ENCODE measurements around the gene ZNF275.

ZNF275 gene

DNA sequence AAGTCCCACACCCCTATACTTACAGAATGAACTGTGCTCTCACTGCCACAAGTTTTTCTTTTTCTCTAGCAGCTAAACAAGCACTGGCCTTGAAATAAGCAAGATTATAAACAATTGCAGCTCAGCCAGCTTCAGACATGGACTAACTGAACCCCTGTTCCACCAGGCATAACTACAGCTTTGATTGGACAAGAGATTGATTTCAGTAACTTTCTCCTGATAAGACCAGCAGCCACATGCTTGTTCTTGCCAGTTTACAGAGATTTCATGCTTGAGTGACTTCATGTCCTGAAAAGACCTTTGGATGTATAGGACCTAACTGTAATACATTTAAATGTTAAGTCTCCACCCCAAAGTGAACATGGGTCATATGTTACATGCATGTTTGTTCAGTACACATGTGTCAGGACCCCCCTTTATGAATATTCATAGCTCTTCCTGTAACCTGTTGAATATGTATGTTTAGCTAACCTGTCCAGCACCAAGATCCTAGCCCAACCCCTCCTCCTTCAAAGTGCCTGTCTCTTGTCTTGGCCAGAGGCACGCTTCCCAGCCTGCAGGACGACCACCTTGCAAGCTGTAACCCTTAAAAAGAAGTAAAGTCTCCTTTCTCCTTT is 27.9 kb downstream of the ZNF275 start:
- no peak overlapping the region for H3K4me2 ChIP-seq (ENCODE audit: low read length, poor library complexity, severe bottlenecking)

GRCh38 chrX:153365670-153366069 is 31.7 kb downstream of the ZNF275 start:
- Histone ChIP-seq H2AK5ac (ENCODE audit: low read length, severe bottlenecking) (no peak overlapping the region), H3K4me3 (ENCODE audit: insufficient read depth in 1 of 2, low read depth in 1 of 2, low read length in 2 of 2) (no peak overlapping the region)
- WGBS = no CpG with 5 or more reads among the region's 4 CpGs

More for the DNA sequence above, 27.9 kb downstream of the ZNF275 start:
- Histone ChIP-seq H3K9me3 (ENCODE audit: control insufficient read depth, low read length) (peaks cover 9% of the 10 kb centered on the region), H3K4ac (ENCODE audit: low read depth in 1 of 2, low read length in 2 of 2) (no peak overlapping the region), H3K4me1 (ENCODE audit: control insufficient read depth, insufficient read depth, low read depth, low read length) (no peaks in the 10 kb centered on the region), H2BK5ac (ENCODE audit: low read depth, low read length, poor library complexity, severe bottlenecking) (no peak overlapping the region), H2AK5ac (ENCODE audit: low read length, severe bottlenecking) (no peak overlapping the region), H2AFZ (ENCODE audit: low read depth, low read length) (no peak overlapping the region), H3K27me3 (ENCODE audit: control insufficient read depth in 1 of 2, insufficient read depth in 1 of 2, low read length in 2 of 2) (peaks cover 0 to 23% of the 10 kb centered on the region in 2 experiments), H2BK120ac (ENCODE audit: low read depth, low read length) (no peak overlapping the region), H2BK15ac (ENCODE audit: low read depth, poor library complexity, severe bottlenecking) (no peak overlapping the region), H2BK12ac (ENCODE audit: low read length in 2 of 2) (no peak overlapping the region), H3K18ac (ENCODE audit: low read depth in 1 of 2, low read length in 2 of 2) (no peak overlapping the region), H3K27ac (ENCODE audit: low read length, poor library complexity, severe bottlenecking) (no peak overlapping the region), H3K23ac (ENCODE audit: low read length in 2 of 2) (no peak overlapping the region), H3K9ac (ENCODE audit: low read length) (no peak overlapping the region), H4K8ac (ENCODE audit: low read length) (no peak overlapping the region), H3K14ac (ENCODE audit: low read length in 2 of 2) (no peak overlapping the region), H3K4me3 (ENCODE audit: insufficient read depth in 1 of 2, low read depth in 1 of 2, low read length in 2 of 2) (no peak overlapping the region), H3K36me3 (ENCODE audit: control insufficient read depth in 1 of 2, insufficient read depth in 2 of 2, low read depth in 1 of 2, low read length in 2 of 2) (no peaks in the 10 kb centered on the region), H4K91ac (ENCODE audit: low read length) (no peak overlapping the region), H3K79me1 (replicated peaks; ENCODE audit: low read length, poor library complexity, severe bottlenecking) (no peaks in the 10 kb centered on the region)
- DNase-seq = no peak
- no CpG with 5 or more reads among the region's 2 CpGs for WGBS

GRCh38 chrX:153366119-153366518 is 32.2 kb downstream of the ZNF275 start:
- H3K27ac ChIP-seq (ENCODE audit: low read length, poor library complexity, severe bottlenecking) = no peak overlapping the region
- H2BK12ac ChIP-seq (ENCODE audit: low read length in 2 of 2) = no peak overlapping the region
- H3K14ac ChIP-seq (ENCODE audit: low read length in 2 of 2) = no peak overlapping the region
- no peak overlapping the region for H2BK120ac ChIP-seq (ENCODE audit: low read depth, low read length)
- H3K36me3 ChIP-seq (ENCODE audit: control insufficient read depth in 1 of 2, insufficient read depth in 2 of 2, low read depth in 1 of 2, low read length in 2 of 2) = no peaks in the 10 kb centered on the region
- no peak overlapping the region for H3K23ac ChIP-seq (ENCODE audit: low read length in 2 of 2)
- no peak overlapping the region for H2AK5ac ChIP-seq (ENCODE audit: low read length, severe bottlenecking)
- H4K91ac ChIP-seq (ENCODE audit: low read length) = no peak overlapping the region
- no peak overlapping the region for H4K8ac ChIP-seq (ENCODE audit: low read length)
- H3K18ac ChIP-seq (ENCODE audit: low read depth in 1 of 2, low read length in 2 of 2) = no peak overlapping the region
- H3K4me3 ChIP-seq (ENCODE audit: insufficient read depth in 1 of 2, low read depth in 1 of 2, low read length in 2 of 2) = no peak overlapping the region
- no peak overlapping the region for H3K9ac ChIP-seq (ENCODE audit: low read length)
- DNase-seq = no peak
- WGBS = 78% methylated on average over 3 of the region's 3 CpGs
- no peaks in the 10 kb centered on the region for H3K79me1 ChIP-seq (replicated peaks; ENCODE audit: low read length, poor library complexity, severe bottlenecking)
- no peak overlapping the region for H3K4ac ChIP-seq (ENCODE audit: low read depth in 1 of 2, low read length in 2 of 2)
- no peak overlapping the region for H2BK15ac ChIP-seq (ENCODE audit: low read depth, poor library complexity, severe bottlenecking)
- H2AFZ ChIP-seq (ENCODE audit: low read depth, low read length) = no peak overlapping the region
- peaks cover 0 to 17% of the 10 kb centered on the region in 2 experiments for H3K27me3 ChIP-seq (ENCODE audit: control insufficient read depth in 1 of 2, insufficient read depth in 1 of 2, low read length in 2 of 2)
- H2BK5ac ChIP-seq (ENCODE audit: low read depth, low read length, poor library complexity, severe bottlenecking) = no peak overlapping the region
- no peak overlapping the region for H3K4me2 ChIP-seq (ENCODE audit: low read length, poor library complexity, severe bottlenecking)
- H3K9me3 ChIP-seq (ENCODE audit: control insufficient read depth, low read length) = no peaks in the 10 kb centered on the region
- no peaks in the 10 kb centered on the region for H3K4me1 ChIP-seq (ENCODE audit: control insufficient read depth, insufficient read depth, low read depth, low read length)

More at GRCh38 chrX:153365670-153366069, 31.7 kb downstream of the ZNF275 start:
- Histone ChIP-seq H3K79me1 (replicated peaks; ENCODE audit: low read length, poor library complexity, severe bottlenecking) (no peaks in the 10 kb centered on the region), H3K27me3 (ENCODE audit: control insufficient read depth in 1 of 2, insufficient read depth in 1 of 2, low read length in 2 of 2) (peaks cover 0 to 19% of the 10 kb centered on the region in 2 experiments), H3K4me1 (ENCODE audit: control insufficient read depth, insufficient read depth, low read depth, low read length) (no peaks in the 10 kb centered on the region), H3K9ac (ENCODE audit: low read length) (no peak overlapping the region), H3K4ac (ENCODE audit: low read depth in 1 of 2, low read length in 2 of 2) (no peak overlapping the region), H3K9me3 (ENCODE audit: control insufficient read depth, low read length) (no peaks in the 10 kb centered on the region), H2BK120ac (ENCODE audit: low read depth, low read length) (no peak overlapping the region), H2BK15ac (ENCODE audit: low read depth, poor library complexity, severe bottlenecking) (no peak overlapping the region), H3K18ac (ENCODE audit: low read depth in 1 of 2, low read length in 2 of 2) (no peak overlapping the region), H2BK5ac (ENCODE audit: low read depth, low read length, poor library complexity, severe bottlenecking) (no peak overlapping the region), H2AFZ (ENCODE audit: low read depth, low read length) (no peak overlapping the region), H3K4me2 (ENCODE audit: low read length, poor library complexity, severe bottlenecking) (no peak overlapping the region), H3K27ac (ENCODE audit: low read length, poor library complexity, severe bottlenecking) (no peak overlapping the region), H3K36me3 (ENCODE audit: control insufficient read depth in 1 of 2, insufficient read depth in 2 of 2, low read depth in 1 of 2, low read length in 2 of 2) (no peaks in the 10 kb centered on the region), H3K23ac (ENCODE audit: low read length in 2 of 2) (no peak overlapping the region), H4K91ac (ENCODE audit: low read length) (no peak overlapping the region), H2BK12ac (ENCODE audit: low read length in 2 of 2) (no peak overlapping the region), H3K14ac (ENCODE audit: low read length in 2 of 2) (no peak overlapping the region), H4K8ac (ENCODE audit: low read length) (no peak overlapping the region)
- DNase-seq = no peak

GRCh38 chrX:153366878-153367538 is 33.1 kb downstream of the ZNF275 start:
- Histone ChIP-seq H3K79me1 (replicated peaks; ENCODE audit: low read length, poor library complexity, severe bottlenecking) (no peaks in the 10 kb centered on the region), H3K9ac (ENCODE audit: low read length) (no peak overlapping the region), H4K91ac (ENCODE audit: low read length) (no peak overlapping the region), H3K18ac (ENCODE audit: low read depth in 1 of 2, low read length in 2 of 2) (no peak overlapping the region), H4K8ac (ENCODE audit: low read length) (no peak overlapping the region), H3K27me3 (ENCODE audit: control insufficient read depth in 1 of 2, insufficient read depth in 1 of 2, low read length in 2 of 2) (peaks cover 0 to 23% of the 10 kb centered on the region in 2 experiments), H3K4me1 (ENCODE audit: control insufficient read depth, insufficient read depth, low read depth, low read length) (no peaks in the 10 kb centered on the region), H3K4ac (ENCODE audit: low read depth in 1 of 2, low read length in 2 of 2) (no peak overlapping the region), H2BK12ac (ENCODE audit: low read length in 2 of 2) (no peak overlapping the region), H3K4me2 (ENCODE audit: low read length, poor library complexity, severe bottlenecking) (no peak overlapping the region), H3K23ac (ENCODE audit: low read length in 2 of 2) (no peak overlapping the region), H3K4me3 (ENCODE audit: insufficient read depth in 1 of 2, low read depth in 1 of 2, low read length in 2 of 2) (no peak overlapping the region), H2BK15ac (ENCODE audit: low read depth, poor library complexity, severe bottlenecking) (no peak overlapping the region), H2BK120ac (ENCODE audit: low read depth, low read length) (no peak overlapping the region), H3K9me3 (ENCODE audit: control insufficient read depth, low read length) (no peaks in the 10 kb centered on the region), H3K14ac (ENCODE audit: low read length in 2 of 2) (no peak overlapping the region), H2BK5ac (ENCODE audit: low read depth, low read length, poor library complexity, severe bottlenecking) (no peak overlapping the region), H3K27ac (ENCODE audit: low read length, poor library complexity, severe bottlenecking) (no peak overlapping the region), H3K36me3 (ENCODE audit: control insufficient read depth in 1 of 2, insufficient read depth in 2 of 2, low read depth in 1 of 2, low read length in 2 of 2) (no peaks in the 10 kb centered on the region), H2AK5ac (ENCODE audit: low read length, severe bottlenecking) (no peak overlapping the region), H2AFZ (ENCODE audit: low read depth, low read length) (no peak overlapping the region)
- DNase-seq = no peak
- no CpG with 5 or more reads among the region's 5 CpGs for WGBS

Data from mesenchymal stem cell (in vitro differentiated cells and primary cell).